Stimulated activated CD8-positive, alpha-beta memory T cell treated with anti-CD3 and anti-CD28 coated beads, Interleukin-15, amount 100 ng/mL, for 24 hours (primary cell): ENCODE data around the gene RFTN1.

Experiments used
- DNase-seq: peaks from one replicate; pipeline ENCODE4 v3.0.0-alpha.2; 2020; ENCODE audit warnings: low read depth

The RFTN1 gene

GRCh38 chr3:16432714-16433113 is 80.8 kb downstream of the RFTN1 start:
- no peak for DNase-seq

GRCh38 chr3:16430717-16431630 is 82.5 kb downstream of the RFTN1 start:
- no peak for DNase-seq

GRCh38 chr3:16429086-16429485 is 84.4 kb downstream of the RFTN1 start:
- no peak for DNase-seq

GRCh38 chr3:16428612-16429011 is 84.9 kb downstream of the RFTN1 start:
- no peak for DNase-seq

- DNase-seq, result no peak
These were observed 86.2 kb downstream of the RFTN1 start for GRCh38 chr3:16427103-16427965.

GRCh38 chr3:16426665-16427064 is 86.8 kb downstream of the RFTN1 start:
- no peak for DNase-seq

- no peak for DNase-seq
These were observed 87.5 kb downstream of the RFTN1 start for GRCh38 chr3:16426029-16426400.

- DNase-seq, result no peak
These were observed 88.0 kb downstream of the RFTN1 start for GRCh38 chr3:16425398-16426028.

- DNase-seq, result no peak
These were observed 89.4 kb downstream of the RFTN1 start for GRCh38 chr3:16423947-16424673.

GRCh38 chr3:16423298-16423697 is 90.2 kb downstream of the RFTN1 start:
- DNase-seq, result no peak

- DNase-seq, result no peak
These were observed 93.8 kb downstream of the RFTN1 start for GRCh38 chr3:16419640-16420241.

- DNase-seq, result no peak
These were observed 95.4 kb downstream of the RFTN1 start for GRCh38 chr3:16417945-16418739.

- no peak for DNase-seq
These were observed 97.5 kb downstream of the RFTN1 start for GRCh38 chr3:16415911-16416476.

GRCh38 chr3:16413321-16413720 is 100.2 kb downstream of the RFTN1 start:
- no peak for DNase-seq

GRCh38 chr3:16412192-16412800 is 101.2 kb downstream of the RFTN1 start:
- DNase-seq, result no peak

- no peak for DNase-seq
These were observed 102.1 kb downstream of the RFTN1 start for GRCh38 chr3:16411441-16411840.

- no peak for DNase-seq
These were observed 102.8 kb downstream of the RFTN1 start for GRCh38 chr3:16410659-16411058.

GRCh38 chr3:16409032-16409431 is 104.5 kb downstream of the RFTN1 start:
- DNase-seq, result no peak

- no peak for DNase-seq
These were observed 106.1 kb downstream of the RFTN1 start for GRCh38 chr3:16407366-16407765.

- DNase-seq, result no peak
These were observed 106.9 kb downstream of the RFTN1 start for GRCh38 chr3:16406579-16406978.
